Liver (tissue), 3 donors: ENCODE results near the gene PDE2A.

Experiments
- EGR1 ChIP-seq, 2 donors: IDR thresholded peaks; 2 replicates each; pipeline ENCODE4 v1.6.1; 2016 to 2018; ENCODE audit warnings: antibody characterized with exemption in 2 of 2, low read depth in 2 of 2
- HNF4A ChIP-seq, 2 donors: conservative IDR thresholded peaks; 2 replicates each; pipeline ENCODE4 v1.6.1; 2016; ENCODE audit warnings: antibody characterized with exemption in 2 of 2, mild to moderate bottlenecking in 2 of 2
- HNF4G ChIP-seq: IDR thresholded peaks from 2 replicates; pipeline ENCODE4 v1.6.1; 2016; ENCODE audit warnings: antibody characterized with exemption
- JUND ChIP-seq, 2 donors: IDR thresholded peaks; 2 replicates each; pipeline ENCODE4 v1.6.1; 2016; ENCODE audit warnings: antibody characterized with exemption in 2 of 2
- RAD21 ChIP-seq, 2 donors: IDR thresholded peaks; 2 replicates each; pipeline ENCODE4 v1.6.1; 2016; ENCODE audit warnings: antibody characterized with exemption in 2 of 2, mild to moderate bottlenecking in 2 of 2
- RXRA ChIP-seq, 2 donors: IDR thresholded peaks; 2 replicates each; pipeline ENCODE4 v1.6.1; 2017 to 2018; ENCODE audit warnings: antibody characterized with exemption in 2 of 2, mild to moderate bottlenecking in 1 of 2
- SP1 ChIP-seq: IDR thresholded peaks from 2 replicates; pipeline ENCODE4 v1.6.1; 2018; ENCODE audit warnings: antibody characterized with exemption, mild to moderate bottlenecking
- TAF1 ChIP-seq: conservative IDR thresholded peaks from 2 replicates; pipeline ENCODE4 v1.6.1; 2016; ENCODE audit warnings: antibody characterized with exemption, mild to moderate bottlenecking
- YY1 ChIP-seq: IDR thresholded peaks from 2 replicates; pipeline ENCODE4 v1.6.1; 2016; ENCODE audit warnings: antibody characterized with exemption, mild to moderate bottlenecking
- TF ChIP-seq, protein P1 (sequence below): fragments of 150-350 bp; IDR thresholded peaks from 2 replicates; pipeline ENCODE4 v1.5.1; 2017; ENCODE audit warnings: improper control_type of control experiment, low read depth, low read length; ENCODE audit not compliant: missing input control
- TF ChIP-seq, protein P2 (sequence below): IDR thresholded peaks from 2 replicates; pipeline ENCODE4 v1.6.1; 2016; ENCODE audit warnings: antibody characterized with exemption
- TF ChIP-seq, protein P3 (sequence below): IDR thresholded peaks from 2 replicates; pipeline ENCODE4 v1.6.1; 2016; ENCODE audit warnings: antibody characterized with exemption, mild to moderate bottlenecking
- TF ChIP-seq, protein P4 (sequence below): IDR thresholded peaks from 2 replicates; pipeline ENCODE4 v1.6.1; 2016; ENCODE audit warnings: antibody characterized with exemption
- TF ChIP-seq, protein P5 (sequence below): IDR thresholded peaks from 2 replicates; pipeline ENCODE4 v1.6.1; 2016; ENCODE audit warnings: antibody characterized with exemption
- donor health status: healthy.
- donor health status: healthy.

DNA sequence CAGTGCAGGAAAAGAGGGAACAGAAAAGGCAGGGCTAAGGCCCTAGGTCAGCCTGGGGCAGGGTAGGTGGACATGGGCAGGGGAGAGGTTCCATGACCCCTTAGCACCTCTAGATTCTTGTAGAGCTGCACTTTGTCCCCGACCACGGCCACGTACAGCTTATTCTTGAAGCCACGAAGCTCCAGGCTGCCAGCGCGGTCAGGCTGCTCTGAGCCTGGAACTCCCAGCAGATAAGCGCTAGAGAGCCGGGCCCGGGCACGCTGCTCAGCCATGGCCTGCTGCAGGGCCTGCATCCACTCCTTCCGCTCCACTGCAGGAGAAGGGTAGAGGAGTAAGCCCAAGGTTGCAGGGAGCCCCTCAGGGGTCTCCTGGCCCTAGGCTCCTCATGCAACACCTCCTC is 36.1 kb upstream of the PDE2A start:
- TF ChIP-seq, protein P1, sequence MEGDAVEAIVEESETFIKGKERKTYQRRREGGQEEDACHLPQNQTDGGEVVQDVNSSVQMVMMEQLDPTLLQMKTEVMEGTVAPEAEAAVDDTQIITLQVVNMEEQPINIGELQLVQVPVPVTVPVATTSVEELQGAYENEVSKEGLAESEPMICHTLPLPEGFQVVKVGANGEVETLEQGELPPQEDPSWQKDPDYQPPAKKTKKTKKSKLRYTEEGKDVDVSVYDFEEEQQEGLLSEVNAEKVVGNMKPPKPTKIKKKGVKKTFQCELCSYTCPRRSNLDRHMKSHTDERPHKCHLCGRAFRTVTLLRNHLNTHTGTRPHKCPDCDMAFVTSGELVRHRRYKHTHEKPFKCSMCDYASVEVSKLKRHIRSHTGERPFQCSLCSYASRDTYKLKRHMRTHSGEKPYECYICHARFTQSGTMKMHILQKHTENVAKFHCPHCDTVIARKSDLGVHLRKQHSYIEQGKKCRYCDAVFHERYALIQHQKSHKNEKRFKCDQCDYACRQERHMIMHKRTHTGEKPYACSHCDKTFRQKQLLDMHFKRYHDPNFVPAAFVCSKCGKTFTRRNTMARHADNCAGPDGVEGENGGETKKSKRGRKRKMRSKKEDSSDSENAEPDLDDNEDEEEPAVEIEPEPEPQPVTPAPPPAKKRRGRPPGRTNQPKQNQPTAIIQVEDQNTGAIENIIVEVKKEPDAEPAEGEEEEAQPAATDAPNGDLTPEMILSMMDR: no peak
- TF ChIP-seq SP1 (no peak), YY1 (no peak), EGR1 (IDR thresholded peaks at IDR 0.05; ENCODE audit: low read depth in 2 of 2) (no peak), RXRA (IDR thresholded peaks at IDR 0.05) (no peak), HNF4G (no peak), JUND (IDR thresholded peaks at IDR 0.05) (no peak), TAF1 (no peak), RAD21 (IDR thresholded peaks at IDR 0.05) (no peak), HNF4A (conservative IDR thresholded peaks at IDR 0.05) (no peak)
- TF ChIP-seq, protein P2, sequence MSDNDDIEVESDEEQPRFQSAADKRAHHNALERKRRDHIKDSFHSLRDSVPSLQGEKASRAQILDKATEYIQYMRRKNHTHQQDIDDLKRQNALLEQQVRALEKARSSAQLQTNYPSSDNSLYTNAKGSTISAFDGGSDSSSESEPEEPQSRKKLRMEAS: no peak
- TF ChIP-seq, protein P3, sequence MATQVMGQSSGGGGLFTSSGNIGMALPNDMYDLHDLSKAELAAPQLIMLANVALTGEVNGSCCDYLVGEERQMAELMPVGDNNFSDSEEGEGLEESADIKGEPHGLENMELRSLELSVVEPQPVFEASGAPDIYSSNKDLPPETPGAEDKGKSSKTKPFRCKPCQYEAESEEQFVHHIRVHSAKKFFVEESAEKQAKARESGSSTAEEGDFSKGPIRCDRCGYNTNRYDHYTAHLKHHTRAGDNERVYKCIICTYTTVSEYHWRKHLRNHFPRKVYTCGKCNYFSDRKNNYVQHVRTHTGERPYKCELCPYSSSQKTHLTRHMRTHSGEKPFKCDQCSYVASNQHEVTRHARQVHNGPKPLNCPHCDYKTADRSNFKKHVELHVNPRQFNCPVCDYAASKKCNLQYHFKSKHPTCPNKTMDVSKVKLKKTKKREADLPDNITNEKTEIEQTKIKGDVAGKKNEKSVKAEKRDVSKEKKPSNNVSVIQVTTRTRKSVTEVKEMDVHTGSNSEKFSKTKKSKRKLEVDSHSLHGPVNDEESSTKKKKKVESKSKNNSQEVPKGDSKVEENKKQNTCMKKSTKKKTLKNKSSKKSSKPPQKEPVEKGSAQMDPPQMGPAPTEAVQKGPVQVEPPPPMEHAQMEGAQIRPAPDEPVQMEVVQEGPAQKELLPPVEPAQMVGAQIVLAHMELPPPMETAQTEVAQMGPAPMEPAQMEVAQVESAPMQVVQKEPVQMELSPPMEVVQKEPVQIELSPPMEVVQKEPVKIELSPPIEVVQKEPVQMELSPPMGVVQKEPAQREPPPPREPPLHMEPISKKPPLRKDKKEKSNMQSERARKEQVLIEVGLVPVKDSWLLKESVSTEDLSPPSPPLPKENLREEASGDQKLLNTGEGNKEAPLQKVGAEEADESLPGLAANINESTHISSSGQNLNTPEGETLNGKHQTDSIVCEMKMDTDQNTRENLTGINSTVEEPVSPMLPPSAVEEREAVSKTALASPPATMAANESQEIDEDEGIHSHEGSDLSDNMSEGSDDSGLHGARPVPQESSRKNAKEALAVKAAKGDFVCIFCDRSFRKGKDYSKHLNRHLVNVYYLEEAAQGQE: no peak
- TF ChIP-seq, protein P4, sequence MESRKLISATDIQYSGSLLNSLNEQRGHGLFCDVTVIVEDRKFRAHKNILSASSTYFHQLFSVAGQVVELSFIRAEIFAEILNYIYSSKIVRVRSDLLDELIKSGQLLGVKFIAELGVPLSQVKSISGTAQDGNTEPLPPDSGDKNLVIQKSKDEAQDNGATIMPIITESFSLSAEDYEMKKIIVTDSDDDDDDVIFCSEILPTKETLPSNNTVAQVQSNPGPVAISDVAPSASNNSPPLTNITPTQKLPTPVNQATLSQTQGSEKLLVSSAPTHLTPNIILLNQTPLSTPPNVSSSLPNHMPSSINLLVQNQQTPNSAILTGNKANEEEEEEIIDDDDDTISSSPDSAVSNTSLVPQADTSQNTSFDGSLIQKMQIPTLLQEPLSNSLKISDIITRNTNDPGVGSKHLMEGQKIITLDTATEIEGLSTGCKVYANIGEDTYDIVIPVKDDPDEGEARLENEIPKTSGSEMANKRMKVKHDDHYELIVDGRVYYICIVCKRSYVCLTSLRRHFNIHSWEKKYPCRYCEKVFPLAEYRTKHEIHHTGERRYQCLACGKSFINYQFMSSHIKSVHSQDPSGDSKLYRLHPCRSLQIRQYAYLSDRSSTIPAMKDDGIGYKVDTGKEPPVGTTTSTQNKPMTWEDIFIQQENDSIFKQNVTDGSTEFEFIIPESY: no peak
- TF ChIP-seq, protein P5, sequence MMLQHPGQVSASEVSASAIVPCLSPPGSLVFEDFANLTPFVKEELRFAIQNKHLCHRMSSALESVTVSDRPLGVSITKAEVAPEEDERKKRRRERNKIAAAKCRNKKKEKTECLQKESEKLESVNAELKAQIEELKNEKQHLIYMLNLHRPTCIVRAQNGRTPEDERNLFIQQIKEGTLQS: no peak
